HepG2 (cell line): ENCODE data around the gene NR1H3. TPM values are rescaled to one million over a fixed set of nuclear protein-coding genes. Genes with fewer than 3 reads are reported as not detected.

Experiments used
- CENPBD1 ChIP-seq: sonication (generic); formaldehyde crosslinking; IDR thresholded peaks from 2 replicates; pipeline ENCODE4 v1.8.0; 2022; ENCODE audit warnings: missing genetic modification reagents, low read depth, mild to moderate bottlenecking, borderline replicate concordance
- MTA3 ChIP-seq: sonication (generic); formaldehyde crosslinking; IDR thresholded peaks from 2 replicates; pipeline ENCODE4 v1.4.0; 2020; ENCODE audit warnings: missing genetic modification reagents
- POLR2G ChIP-seq: fragments of 200-400 bp; formaldehyde crosslinking; IDR thresholded peaks from 2 replicates; pipeline ENCODE4 v1.6.1; 2018; ENCODE audit warnings: mild to moderate bottlenecking, low read depth, low read length, moderate library complexity
- RXRA ChIP-seq: sonication (generic); formaldehyde crosslinking; IDR thresholded peaks from 2 replicates; pipeline ENCODE4 v1.5.1; 2020; ENCODE audit warnings: missing genetic modification reagents
- ZNF318 ChIP-seq: sonication (generic); formaldehyde crosslinking; IDR thresholded peaks from 2 replicates; pipeline ENCODE4 v1.4.0; 2020; ENCODE audit warnings: mild to moderate bottlenecking, missing genetic modification reagents
- polyA plus RNA-seq, 8 experiments: library from polyadenylated mRNA; depleted of rRNA in 3 of 8; stranded (reverse) in 7 of 8; unstranded in 1 of 8; fragments of >200 nt; fragmentation: Illumina TruSeq in 4 of 8; extraction: Trizol in 4 of 8; gene quantifications; 2 replicates each; pipeline versions ENCODE4 v1.2.1 to v1.2.3, GENCODE V29; 2011 to 2016; ENCODE audit warnings: low read depth in 4 of 8, missing spikeins in 1 of 8, mixed read lengths in 1 of 8; ENCODE audit not compliant: insufficient read depth in 1 of 8
- total RNA-seq, 5 experiments: library from RNA; depleted of rRNA; stranded (reverse); fragments of >200 nt; fragmentation: Illumina TruSeq; extraction: Trizol; gene quantifications; 2 replicates each; pipeline ENCODE4 v1.2.3, GENCODE V29; 2016; ENCODE audit warnings: low read depth in 1 of 5

Gene NR1H3
- total and polyA plus RNA-seq, 2 of the 13 experiments (the other 11 are each of a cell fraction or from before 2014, with no cell fraction given): 41.8 to 102 TPM

GRCh38 chr11:47268448-47269001 is 10.7 kb downstream of the NR1H3 start (continued):
- 0 out of 2 replicates have a peak, but pooled peaks have one; percentile 15 for TF ChIP-seq ZNF318 (CRISPR knock-in tag)
- 0 out of 2 replicates have a peak, but pooled peaks have one; percentile 21 for TF ChIP-seq RXRA (CRISPR knock-in tag)
- no peak for TF ChIP-seq MTA3
- no peak for TF ChIP-seq CENPBD1
- TF ChIP-seq POLR2G: peak; percentile 49; the same call in 1 of the 2 replicates
